Measurements from ENCODE around the gene SLC24A1.

The SLC24A1 gene

DNA sequence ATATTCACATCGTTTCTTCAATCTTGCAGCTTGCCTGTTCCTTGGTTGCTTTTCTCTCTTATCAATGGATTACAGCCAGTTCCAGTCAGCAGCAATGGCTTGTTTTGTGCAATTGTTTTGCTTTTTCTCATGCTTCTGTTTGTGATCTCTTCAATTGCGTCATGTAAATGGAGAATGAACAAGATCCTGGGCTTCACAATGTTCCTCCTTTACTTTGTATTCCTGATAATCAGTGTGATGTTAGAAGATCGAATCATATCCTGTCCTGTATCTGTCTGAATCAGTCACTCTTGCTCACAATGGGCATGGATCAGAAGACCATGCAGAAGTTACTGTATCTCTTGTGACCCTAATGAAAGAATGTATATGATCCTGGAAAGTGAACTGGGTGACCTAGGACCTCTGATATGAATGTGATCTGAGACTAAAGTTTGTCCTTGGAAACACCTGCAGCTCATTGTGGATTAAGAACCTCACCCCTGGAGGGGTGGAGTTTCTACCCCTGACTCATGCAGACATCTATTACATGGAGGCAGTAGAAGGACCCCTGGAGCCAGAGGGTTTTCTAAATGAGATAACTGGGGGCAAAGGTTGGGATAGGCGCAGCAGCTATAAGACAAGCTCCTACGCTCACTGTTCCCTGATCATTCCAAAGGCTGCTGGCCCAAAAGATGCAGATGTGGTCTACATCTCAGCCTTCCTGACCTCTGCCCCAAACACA lies 32.2 kb downstream of the SLC24A1 start:
- DNase-seq = no peak

DNA sequence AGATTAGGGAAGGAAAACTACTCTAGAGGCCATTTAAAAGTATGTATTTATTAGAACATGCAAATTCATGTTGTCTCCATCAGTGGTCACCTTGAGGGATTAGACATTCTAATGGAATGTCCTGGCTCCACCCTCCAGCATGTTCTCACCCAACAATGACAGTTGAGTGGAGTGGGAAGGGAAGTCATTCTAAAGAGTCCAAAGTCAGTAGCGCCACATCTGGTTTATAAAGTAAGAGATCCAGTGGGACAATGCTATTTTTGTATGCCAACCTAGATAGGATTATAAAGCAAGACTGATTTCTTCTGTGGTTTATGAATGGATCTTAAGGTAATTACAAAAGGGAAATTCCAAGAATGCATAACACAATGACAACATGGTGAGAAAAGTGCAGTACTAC lies 33.3 kb downstream of the SLC24A1 start:
- DNase-seq = no peak

DNA sequence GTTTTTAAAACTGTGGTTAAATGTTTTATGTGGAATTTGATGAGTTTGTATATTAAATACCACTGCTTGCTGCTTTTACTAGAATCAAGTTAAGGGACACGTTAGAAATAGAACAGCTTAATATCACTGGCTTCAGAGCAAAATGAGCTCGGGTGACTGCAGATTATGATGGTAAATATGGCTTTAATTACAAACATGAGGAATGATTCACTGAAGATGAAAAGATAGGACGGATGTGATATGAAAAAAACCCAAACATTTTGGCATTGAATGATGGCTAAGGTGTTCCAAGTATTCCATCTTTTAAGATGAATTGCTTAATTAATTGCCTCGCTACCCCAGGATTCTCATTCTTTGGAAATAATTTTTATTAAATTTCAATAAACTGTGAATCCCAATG lies 33.7 kb downstream of the SLC24A1 start:
- DNase-seq = no peak

DNA sequence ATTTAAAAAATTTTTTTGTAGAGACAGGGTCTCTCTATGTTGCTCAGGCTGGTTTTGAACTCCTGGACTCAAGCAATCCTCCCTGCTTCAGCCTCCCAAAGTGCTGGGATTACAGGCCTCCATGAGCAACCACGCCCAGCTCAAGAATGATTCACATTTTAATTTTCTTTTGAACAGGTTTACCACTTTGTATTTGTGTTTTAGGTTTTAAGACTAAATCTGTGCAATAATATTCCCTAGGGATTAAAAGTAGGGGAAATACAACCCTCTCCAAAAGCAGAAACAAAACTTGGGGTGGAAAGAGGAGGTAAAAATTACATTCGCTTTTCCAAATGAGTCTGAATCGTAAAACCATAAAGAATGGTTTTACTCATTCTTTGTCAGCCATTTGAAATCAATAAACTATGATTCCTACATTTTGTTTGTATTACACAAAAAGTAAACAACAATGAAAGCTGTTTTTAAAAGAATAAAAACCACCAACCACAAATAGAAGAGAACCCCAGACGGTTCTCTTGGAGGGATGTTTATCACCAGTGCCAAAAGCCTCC lies 37.8 kb downstream of the SLC24A1 start:
- no peak for DNase-seq

DNA sequence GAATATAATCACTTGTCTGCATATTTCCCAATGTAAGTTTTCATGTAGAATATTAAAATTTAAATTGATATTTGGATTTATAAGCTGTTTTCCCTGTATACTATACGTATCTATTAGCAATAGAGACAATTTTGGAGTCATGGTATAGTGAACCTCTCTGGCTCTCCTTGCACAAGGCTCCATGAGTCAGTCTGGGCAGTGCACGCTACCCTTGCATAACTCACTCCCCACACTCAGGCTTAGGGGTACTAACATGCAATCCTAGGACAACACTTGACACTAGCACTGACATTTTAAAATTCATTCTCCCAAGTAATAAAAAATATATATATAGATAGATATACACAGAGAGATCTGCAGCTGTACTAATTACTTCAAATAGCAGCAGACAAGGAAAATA lies 39.2 kb downstream of the SLC24A1 start:
- no peak for DNase-seq

DNA sequence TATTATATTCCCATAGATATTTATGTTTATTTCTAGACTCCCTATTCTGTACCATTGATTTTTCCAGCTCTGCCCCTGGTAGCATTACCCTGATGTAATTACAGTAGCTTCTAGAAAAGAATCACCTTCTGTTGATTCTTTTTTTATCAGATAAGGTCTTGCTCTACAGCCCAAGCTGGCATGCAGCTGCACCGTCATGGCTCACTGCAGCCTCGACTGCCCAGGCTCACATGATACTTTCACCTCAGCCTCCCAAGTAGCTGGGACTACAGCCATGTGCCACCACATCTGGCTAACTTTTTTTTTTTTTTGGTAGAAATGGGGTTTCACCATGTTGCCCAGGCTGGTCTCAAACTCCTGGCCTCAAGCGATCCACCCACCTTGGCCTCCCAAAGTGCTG lies 41.8 kb downstream of the SLC24A1 start:
- DNase-seq = no peak

DNA sequence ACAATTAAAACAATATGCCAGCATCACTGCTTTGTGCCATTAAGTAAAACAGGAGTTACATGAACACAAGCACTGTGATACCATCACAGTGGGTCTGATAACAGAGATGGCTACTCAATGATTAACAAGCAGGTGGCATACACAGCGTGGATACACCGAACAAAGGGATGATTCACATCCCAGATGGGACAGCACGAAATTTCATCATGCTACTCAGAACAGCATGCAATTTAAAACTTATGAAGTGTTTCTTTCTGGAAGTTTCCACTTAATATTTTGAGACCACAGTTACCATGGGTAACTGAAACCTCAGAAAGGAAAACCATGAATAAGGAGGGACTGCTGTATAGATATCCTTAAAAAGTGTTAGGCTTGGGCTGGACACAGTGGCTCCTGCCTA lies 44.5 kb downstream of the SLC24A1 start:
- no peak for DNase-seq

DNA sequence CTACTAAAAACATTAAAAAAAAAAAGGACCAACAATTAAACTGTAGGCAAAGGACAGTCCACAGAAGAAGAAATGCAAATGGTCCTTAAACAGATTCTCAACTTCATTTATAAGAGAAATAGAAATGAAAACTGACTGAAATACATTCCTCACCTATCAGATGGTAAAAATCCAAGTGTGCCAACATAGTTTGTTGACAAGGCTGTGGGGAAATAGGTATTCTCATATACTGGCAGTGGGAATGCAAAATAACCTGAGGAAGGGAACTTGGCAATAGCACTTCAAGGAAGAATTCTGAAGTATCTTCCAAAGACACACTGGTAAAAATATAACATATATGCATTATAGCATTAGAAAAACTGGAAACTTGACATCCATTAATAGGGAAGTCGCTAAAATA lies 53.8 kb downstream of the SLC24A1 start:
- DNase-seq = no peak

DNA sequence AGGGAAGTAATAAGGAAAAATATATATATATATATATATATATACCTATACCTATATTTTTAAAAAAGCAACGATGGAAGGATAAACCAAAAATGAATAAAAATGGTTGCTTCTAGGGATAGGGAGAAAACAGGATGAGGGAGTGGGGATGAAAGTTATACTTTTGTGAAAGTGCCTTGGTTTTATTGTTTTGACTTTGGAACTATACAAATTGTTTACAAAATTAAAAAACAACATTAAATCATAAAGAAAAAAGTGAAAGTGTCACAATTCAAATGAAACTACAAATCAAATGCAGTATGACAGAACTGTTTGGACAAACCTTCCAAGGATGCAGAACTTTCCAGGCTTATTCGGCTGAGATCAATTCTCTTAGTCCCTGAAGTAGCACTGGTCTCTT lies 54.4 kb downstream of the SLC24A1 start:
- no peak for DNase-seq

DNA sequence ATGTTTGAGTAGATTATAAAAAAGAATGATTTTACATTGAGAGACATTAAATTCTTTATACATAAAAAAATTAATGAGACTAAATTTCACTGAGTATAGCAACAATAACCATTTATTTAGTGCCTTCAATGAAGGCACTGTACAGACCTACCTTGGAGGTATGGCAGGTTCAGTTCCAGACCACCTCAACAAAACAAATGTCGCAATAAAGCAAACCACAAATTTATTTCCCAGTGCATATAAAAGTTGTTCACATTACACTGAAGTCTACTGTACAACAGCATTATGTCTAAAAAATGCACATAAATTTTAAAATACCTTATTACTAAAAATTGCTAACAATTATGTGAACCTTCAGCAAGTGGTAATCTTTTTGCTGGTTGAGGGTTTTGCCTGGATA lies 58.8 kb downstream of the SLC24A1 start:
- no peak for DNase-seq

DNA sequence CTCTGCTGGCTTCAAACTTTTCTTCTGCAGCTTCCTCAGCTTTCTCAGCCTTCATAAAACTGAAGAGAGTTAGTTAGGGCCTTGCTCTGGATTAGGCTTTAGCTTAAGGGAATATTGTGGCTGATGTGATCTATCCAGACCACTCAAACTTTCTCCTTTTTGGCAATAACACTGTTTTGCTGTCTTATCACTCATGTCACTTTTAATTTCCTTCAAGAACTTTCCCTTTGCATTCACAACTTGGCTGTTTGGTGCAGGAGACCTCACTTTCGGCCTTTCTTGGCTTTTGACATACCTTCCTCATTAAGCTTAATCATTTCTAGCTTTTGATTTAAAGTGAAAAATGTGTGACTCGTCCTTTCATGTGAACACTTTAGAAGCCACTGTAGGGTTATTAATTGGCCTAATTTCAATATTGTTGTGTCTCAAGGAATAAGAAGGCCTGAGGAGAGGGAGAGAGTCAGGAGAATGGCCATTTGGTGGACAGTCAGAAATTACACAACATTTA lies 60.7 kb downstream of the SLC24A1 start:
- DNase-seq = no peak

DNA sequence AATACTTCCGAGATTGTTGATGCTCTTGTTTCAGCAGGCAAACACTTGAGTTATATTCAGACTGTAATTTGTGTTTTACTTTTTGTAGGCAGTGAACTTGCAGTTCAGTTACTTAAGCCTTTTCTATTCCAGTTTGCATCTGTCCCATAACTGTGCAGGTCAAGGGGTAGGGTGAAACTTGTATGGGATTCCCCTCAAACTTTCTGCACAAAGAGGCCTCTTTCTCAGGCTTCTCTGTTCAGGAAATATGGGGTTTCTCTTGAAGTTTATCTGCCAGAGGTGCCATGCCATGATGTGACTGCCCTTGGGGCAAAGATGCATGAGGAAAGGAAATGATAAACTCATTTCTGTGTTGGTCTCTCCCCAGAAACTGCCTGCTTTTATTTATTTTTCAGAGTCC lies 66.7 kb downstream of the SLC24A1 start:
- DNase-seq = no peak

DNA sequence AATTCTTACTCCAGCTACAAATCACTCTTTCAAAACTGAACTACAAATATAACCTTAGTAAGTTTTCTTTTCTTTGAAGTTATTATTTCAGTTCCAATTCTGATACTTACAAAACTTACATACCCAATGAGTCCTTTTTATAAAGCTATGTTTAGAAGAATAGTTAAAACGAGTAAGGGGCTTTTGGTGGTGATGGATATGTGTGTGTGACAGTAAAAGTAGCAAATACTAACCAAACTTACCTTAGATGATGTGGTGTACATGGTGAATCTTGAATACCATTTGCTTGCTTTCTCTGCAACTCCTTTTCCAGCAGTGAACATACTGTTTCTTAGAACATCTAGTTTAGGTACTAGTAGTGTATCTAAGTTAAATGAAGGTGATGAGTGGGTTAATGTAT lies 68.4 kb downstream of the SLC24A1 start:
- no peak for DNase-seq

DNA sequence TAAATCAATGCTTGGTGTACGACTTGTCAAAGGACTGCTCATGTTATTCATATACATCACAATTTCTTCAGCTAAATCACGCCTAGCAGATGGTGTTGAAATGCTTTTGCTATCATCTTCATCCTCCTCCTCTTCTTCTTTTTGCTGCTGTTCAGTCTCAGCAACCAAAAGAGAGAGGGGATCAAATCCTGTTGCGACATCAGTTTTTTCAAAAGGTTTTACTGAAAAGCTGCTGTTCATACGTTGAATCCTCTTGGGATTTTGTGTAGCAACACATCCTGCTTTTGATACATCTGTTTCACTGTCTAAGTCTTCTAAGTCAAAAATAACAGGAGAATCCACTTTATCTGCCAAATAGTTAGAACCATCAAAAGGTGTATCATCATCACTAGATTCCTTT lies 69.0 kb downstream of the SLC24A1 start:
- DNase-seq = no peak

DNA sequence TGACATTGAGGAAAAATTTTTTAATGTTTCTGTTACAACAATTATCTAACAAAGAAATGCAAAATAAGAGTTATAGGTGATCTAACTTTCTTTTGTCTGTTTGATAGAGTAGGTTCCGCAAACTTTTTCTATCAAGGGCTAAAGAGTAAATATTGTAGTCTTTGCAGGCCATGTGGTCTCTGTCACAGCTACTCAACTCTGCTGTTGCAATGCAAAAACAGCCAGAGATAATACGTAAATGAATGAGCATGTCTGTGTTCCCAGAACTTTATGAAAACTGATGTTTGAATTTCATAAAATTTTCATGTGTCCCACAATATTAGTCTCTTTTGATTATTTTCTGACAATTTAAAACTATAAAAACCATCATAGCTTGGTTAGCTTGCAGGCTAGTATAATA lies 73.3 kb downstream of the SLC24A1 start:
- no peak for DNase-seq

All from NCI-H1417 treated with DMSO at 0.1 percent for 48 hours (cell line).